ENCODE results near the gene SPEF1. TPM values are rescaled to one million over a fixed set of nuclear protein-coding genes. Genes with fewer than 3 reads are reported as not detected.

SPEF1 gene
- total and polyA plus RNA-seq, 10 of the 15 experiments (the other 5 are each of a cell fraction or from before 2014, with no cell fraction given): 0.12 TPM; not detected in 9

GRCh38 chr20:3739926-3740451 lies 41.3 kb downstream of the SPEF1 start:
- 27% methylated on average over 7 of the region's 7 CpGs for WGBS (ENCODE audit: insufficient coverage, insufficient replicate concordance, low lambda C conversion rate, missing lambda C conversion rate)
- Histone ChIP-seq H2AFZ (ENCODE audit: control insufficient read depth, low read depth, low read length) (no peak overlapping the region), H3K4me1 (ENCODE audit: control insufficient read depth, insufficient read depth, low read length) (no peaks in the 10 kb centered on the region), H4K20me1 (ENCODE audit: control insufficient read depth, insufficient read depth) (no peaks in the 10 kb centered on the region), H3K9ac (ENCODE audit: control insufficient read depth, insufficient read depth, low read length) (no peak overlapping the region), H3K79me2 (ENCODE audit: control insufficient read depth, insufficient read depth, low read length) (no peaks in the 10 kb centered on the region), H3K4me2 (ENCODE audit: control insufficient read depth, insufficient read depth) (no peak overlapping the region), H3K4me3 (no peak overlapping the region), H3K9me3 (replicated peaks; ENCODE audit: control insufficient read depth, insufficient read depth, low read length) (no peaks in the 10 kb centered on the region), H3K27ac (ENCODE audit: control insufficient read depth, insufficient read depth) (no peak overlapping the region), H3K27me3 (replicated peaks in 1 of 2; ENCODE audit: control insufficient read depth in 2 of 2, insufficient read depth in 2 of 2, low read length in 1 of 2) (no peaks in the 10 kb centered on the region), H3K36me3 (ENCODE audit: control insufficient read depth in 2 of 2, insufficient read depth in 2 of 2, low read length in 1 of 2) (no peaks in the 10 kb centered on the region)
- in situ Hi-C loops (cut with MboI) (no loop called here), intact Hi-C loops (cut with micrococcal nuclease; ENCODE audit: unreplicated experiment) (no loop called here)
- DNase-seq (ENCODE audit: low read depth, low spot score) (no peak), ATAC-seq (no peak), FAIRE-seq (no peak)
- ChIA-PET POLR2A (no interaction called here), SMC1A (ENCODE audit: uncharacterized antibody, unreplicated experiment) (interaction anchor here (0.9 kb wide), 1 partner anchor 100 kb away, joined by 3 read pairs; no protein-coding TSS in a partner anchor), CTCF (interaction anchor here (0.8 kb wide), 1 partner anchor 23 kb away, joined by 4 read pairs; no protein-coding TSS in a partner anchor), RAD21 (ENCODE audit: unreplicated experiment) (no interaction called here)
- BruUV-seq (replicated peaks): no TSS peak
- TF ChIP-seq RBBP5 (conservative IDR thresholded peaks at IDR 0.05): no peak
- TF ChIP-seq TAF1 (IDR thresholded peaks at IDR 0.05; ENCODE audit: borderline replicate concordance, low read depth, low read length): no peak
- TF ChIP-seq TARDBP (IDR thresholded peaks at IDR 0.05; ENCODE audit: borderline replicate concordance): no peak
- TF ChIP-seq CTCF (IDR thresholded peaks at IDR 0.05 in 2 of 3, conservative IDR thresholded peaks at IDR 0.05 in 1 of 3; ENCODE audit: control insufficient read depth in 2 of 3, extremely low read depth in 1 of 3, insufficient read depth in 1 of 3, low read depth in 3 of 3, low read length in 3 of 3): no peak
- TF ChIP-seq ZNF274 (IDR thresholded peaks at IDR 0.05; ENCODE audit: insufficient read depth, insufficient read length): no peak
- no peak for TF ChIP-seq MXI1 (IDR thresholded peaks at IDR 0.05; ENCODE audit: low read depth, low read length)
- TF ChIP-seq FOXM1 (IDR thresholded peaks at IDR 0.05; ENCODE audit: low read depth, low read length): no peak
- no peak for TF ChIP-seq SMARCA5 (IDR thresholded peaks at IDR 0.05)
